HL-60 (cell line): ENCODE data around the gene OR4D5.

ENCODE experiments used
- CTCF ChIP-seq: IDR thresholded peaks from one replicate; pipeline ENCODE4 v1.5.1; 2011; ENCODE audit warnings: low read length, control low read depth, inconsistent platforms; ENCODE audit not compliant: insufficient read depth
- GABPA ChIP-seq: IDR thresholded peaks from 2 replicates; pipeline ENCODE4 v1.6.1; 2012; ENCODE audit warnings: low read depth
- REST ChIP-seq: IDR thresholded peaks from 2 replicates; pipeline ENCODE4 v1.6.1; 2012; ENCODE audit warnings: low read depth; ENCODE audit not compliant: insufficient replicate concordance

- TF ChIP-seq GABPA (no peak), CTCF (no peak), REST (no peak)
Observed at GRCh38 chr11:123956752-123957151, 17.3 kb downstream of the OR4D5 start.
